GM10248 (cell line): ENCODE data around the gene LYZL2.

Experiments used
- CTCF ChIA-PET: fragments of 300-600 bp; sonication (Branson Sonifier 250); formaldehyde crosslinking; extraction: SDS; loops from one replicate; lab custom pipeline; 2021; ENCODE audit warnings: antibody characterized with exemption; lab: Yijun Ruan, JAX
- POLR2A ChIA-PET: fragments of 350-650 bp; sonication (Branson Sonifier 250); formaldehyde crosslinking; extraction: SDS; loops from one replicate; lab custom pipeline; 2020; ENCODE audit warnings: antibody characterized with exemption; lab: Yijun Ruan, JAX
- DNase-seq: peaks from one replicate; pipeline ENCODE4 v3.0.0; 2012; ENCODE audit errors: extremely low spot score
- TF ChIP-seq, protein P1 (sequence below): IDR thresholded peaks from 2 replicates; pipeline ENCODE4 v1.5.1; 2012; ENCODE audit warnings: mild to moderate bottlenecking, low read depth; ENCODE audit errors: extremely low read depth, missing control alignments, control extremely low read depth

LYZL2 gene

DNA sequence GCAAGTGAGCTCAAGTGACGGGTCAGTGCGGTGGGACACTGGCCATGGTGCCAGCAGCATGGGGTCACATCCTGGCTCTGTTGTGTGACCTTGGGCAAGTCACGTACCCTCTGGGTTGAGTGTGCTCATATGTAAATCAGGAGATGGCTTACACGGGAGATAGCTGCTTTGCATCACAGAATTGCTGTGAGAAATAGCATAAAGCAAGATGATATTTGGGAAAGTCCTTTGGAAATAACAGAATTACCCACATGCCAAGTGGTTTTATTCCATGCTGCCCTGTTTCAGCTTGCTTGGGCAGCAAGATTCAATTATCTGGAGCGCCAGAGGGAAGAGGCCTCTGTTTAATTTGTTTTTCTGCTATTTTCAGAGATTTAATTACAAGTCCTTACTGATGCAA lies 48.9 kb downstream of the LYZL2 start:
- CTCF ChIA-PET, result interaction anchor here (1.0 to 5.3 kb wide), 23 partner anchors 11 to 206 kb away, joined by 3 to 74 read pairs (median 6); no protein-coding TSS in a partner anchor
- POLR2A ChIA-PET, result no interaction called here
- DNase-seq, result no peak
- TF ChIP-seq, protein P1, sequence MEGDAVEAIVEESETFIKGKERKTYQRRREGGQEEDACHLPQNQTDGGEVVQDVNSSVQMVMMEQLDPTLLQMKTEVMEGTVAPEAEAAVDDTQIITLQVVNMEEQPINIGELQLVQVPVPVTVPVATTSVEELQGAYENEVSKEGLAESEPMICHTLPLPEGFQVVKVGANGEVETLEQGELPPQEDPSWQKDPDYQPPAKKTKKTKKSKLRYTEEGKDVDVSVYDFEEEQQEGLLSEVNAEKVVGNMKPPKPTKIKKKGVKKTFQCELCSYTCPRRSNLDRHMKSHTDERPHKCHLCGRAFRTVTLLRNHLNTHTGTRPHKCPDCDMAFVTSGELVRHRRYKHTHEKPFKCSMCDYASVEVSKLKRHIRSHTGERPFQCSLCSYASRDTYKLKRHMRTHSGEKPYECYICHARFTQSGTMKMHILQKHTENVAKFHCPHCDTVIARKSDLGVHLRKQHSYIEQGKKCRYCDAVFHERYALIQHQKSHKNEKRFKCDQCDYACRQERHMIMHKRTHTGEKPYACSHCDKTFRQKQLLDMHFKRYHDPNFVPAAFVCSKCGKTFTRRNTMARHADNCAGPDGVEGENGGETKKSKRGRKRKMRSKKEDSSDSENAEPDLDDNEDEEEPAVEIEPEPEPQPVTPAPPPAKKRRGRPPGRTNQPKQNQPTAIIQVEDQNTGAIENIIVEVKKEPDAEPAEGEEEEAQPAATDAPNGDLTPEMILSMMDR, result no peak

DNA sequence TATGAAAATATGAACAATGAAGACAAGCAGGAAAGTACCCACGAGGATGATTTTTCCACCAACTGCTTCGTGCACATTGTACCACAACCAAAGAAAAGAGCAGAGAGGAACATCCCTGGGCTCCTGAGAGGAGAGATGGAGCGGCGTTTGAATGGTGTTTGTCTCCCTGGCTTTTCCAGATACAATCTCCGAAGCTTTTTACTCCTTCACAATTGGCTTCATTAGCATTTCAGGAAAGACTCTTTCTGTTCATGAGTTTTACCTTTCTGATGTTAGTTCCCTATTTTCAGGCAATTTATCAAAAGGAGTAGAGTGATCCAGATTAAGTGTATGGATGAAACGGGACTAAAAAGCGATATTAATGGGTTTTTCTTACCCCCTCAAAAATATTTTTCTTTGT lies 49.3 kb downstream of the LYZL2 start:
- POLR2A ChIA-PET, result no interaction called here
- CTCF ChIA-PET, result interaction anchor here (1.0 to 5.3 kb wide), 14 partner anchors 11 to 188 kb away, joined by 3 to 74 read pairs (median 5); no protein-coding TSS in a partner anchor
- TF ChIP-seq, protein P1, result no peak
- no peak for DNase-seq

DNA sequence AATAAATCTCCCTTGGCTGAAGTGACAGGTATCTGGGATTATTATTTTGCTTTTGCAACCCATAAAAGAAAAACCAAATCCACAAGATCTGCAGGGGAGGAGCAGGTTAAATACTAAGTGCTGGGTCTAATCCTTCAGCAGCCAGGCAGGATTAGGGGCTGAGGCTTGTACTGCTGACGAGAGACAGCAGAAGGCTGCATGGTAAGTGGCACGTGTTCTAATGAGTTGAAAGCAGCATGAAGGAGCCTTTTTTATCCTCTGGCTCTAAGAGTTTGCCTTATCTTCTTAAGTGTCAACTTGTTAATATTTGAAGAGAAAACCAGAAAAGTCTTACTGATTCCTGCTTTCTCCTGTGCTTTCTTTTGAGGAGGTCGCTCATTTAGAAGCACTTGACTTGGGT lies 50.0 kb downstream of the LYZL2 start:
- POLR2A ChIA-PET, result no interaction called here
- TF ChIP-seq, protein P1, result no peak
- DNase-seq, result no peak
- CTCF ChIA-PET, result interaction anchor here (1.7 to 4.6 kb wide), 3 partner anchors 10 to 60 kb away, joined by 4 to 74 read pairs (median 38); no protein-coding TSS in a partner anchor

DNA sequence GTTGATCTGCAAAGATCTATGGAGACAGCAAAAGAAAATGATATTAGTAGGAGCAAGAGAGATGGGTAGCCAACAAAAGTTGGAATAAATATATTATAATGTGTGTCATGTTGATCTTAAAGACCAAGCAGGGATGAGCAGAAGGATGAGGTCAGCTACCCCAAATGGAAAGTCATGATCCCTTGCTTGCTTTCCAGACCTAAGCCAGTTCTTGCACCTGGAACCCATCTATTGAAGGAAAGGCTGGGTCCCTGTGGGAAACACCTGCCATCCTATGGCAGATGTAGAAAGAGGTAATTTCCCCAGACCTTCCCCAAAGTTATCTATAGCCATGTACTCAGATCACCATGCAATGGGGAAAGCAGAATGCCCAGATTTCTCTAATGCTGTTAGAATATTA lies 52.5 kb downstream of the LYZL2 start:
- CTCF ChIA-PET, result interaction anchor here (1.1 kb wide), 1 partner anchor 17 kb away, joined by 3 read pairs; no protein-coding TSS in a partner anchor
- TF ChIP-seq, protein P1, result no peak
- no peak for DNase-seq
- POLR2A ChIA-PET, result no interaction called here

DNA sequence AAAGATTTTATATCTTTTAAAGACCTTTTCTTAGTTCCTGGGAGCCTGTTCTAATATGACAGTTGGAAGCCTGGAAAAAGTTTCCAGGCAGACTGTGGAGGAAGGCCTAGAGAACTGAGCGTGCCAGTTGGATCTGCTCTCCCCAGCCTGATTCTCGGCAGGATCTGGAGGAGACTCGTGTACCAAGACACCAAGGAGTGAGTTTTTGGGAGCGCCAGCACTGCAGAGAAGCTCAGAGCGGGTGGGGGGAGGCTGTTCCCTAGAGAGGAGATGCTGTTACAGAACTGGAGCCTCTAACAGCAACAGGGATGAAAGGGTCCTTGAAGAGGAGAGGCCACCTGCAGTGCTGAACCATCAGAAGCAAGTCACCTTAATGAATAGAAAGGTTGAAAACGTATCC lies 52.9 kb downstream of the LYZL2 start:
- ChIA-PET POLR2A (no interaction called here), CTCF (interaction anchor here (1.1 kb wide), 1 partner anchor 17 kb away, joined by 3 read pairs; no protein-coding TSS in a partner anchor)
- DNase-seq, result no peak
- TF ChIP-seq, protein P1, result no peak

DNA sequence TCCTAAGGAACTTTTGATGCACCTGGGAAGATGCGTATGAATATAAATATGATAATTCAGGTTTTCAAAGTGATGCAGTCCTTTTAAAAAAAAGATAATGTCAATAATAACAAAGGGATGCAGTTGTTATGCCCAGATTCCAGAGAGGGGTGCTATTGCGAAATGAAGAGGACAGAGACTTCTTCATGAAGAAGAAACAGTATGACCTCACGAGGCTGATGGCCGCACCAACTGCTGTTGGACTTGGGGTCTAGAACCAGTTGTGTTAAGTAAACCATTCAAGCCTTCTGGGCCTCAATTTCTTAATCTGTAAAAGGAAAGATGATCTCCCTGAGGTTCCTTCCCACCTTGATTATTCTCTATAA lies 55.1 kb downstream of the LYZL2 start:
- ChIA-PET POLR2A (no interaction called here), CTCF (interaction anchor here (2.7 kb wide), 1 partner anchor 17 kb away, joined by 10 read pairs; no protein-coding TSS in a partner anchor)
- DNase-seq, result no peak
- TF ChIP-seq, protein P1, result no peak
